HepG2 (cell line): ENCODE results near the gene KCNAB2. TPM values are rescaled to one million over a fixed set of nuclear protein-coding genes. Genes with fewer than 3 reads are reported as not detected.
A peak's percentile ranks its signal among the peaks of the same experiment; 100 is the strongest.

ENCODE experiments used
- ATAC-seq: fragments of 200-7000 bp; cut with Tn5 transposase; 3 replicates; pipeline ENCODE4 v1.9.1; 2020; ENCODE audit warnings: mild to moderate bottlenecking, moderate library complexity
- BruUV-seq: library from RNA; stranded (reverse); fragments of 400-500 nt; replicated peaks from 2 replicates; lab custom pipeline; 2021; lab: Mats Ljungman, UMichigan
- CTCF ChIA-PET: fragments of 300-600 bp; formaldehyde crosslinking; extraction: SDS; loops from one replicate; lab custom pipeline; 2021; ENCODE audit warnings: low total read pairs, inconsistent platforms, low intra/inter-chr PET ratio; lab: Yijun Ruan, JAX
- POLR2A ChIA-PET: fragments of 350-600 bp; sonication (Branson Sonifier 250); formaldehyde crosslinking; loops from one replicate; lab custom pipeline; 2020; ENCODE audit warnings: antibody characterized with exemption, inconsistent platforms; lab: Yijun Ruan, JAX
- DNase-seq: peaks from one replicate; pipeline ENCODE4 v3.0.0-alpha.2; 2015; ENCODE audit warnings: low spot score
- FAIRE-seq: peaks from 3 replicates; lab custom pipeline; 2011; peaks lifted over from hg19 to GRCh38; lab: Jason Lieb, UNC
- H2AFZ ChIP-seq: one replicate; pipeline ENCODE4 v1.6.1; 2011; ENCODE audit warnings: low read length, inconsistent platforms
- H3K27ac ChIP-seq: fragments of 300-600 bp; 3 replicates; pipeline ENCODE4 v1.8.0; 2011; ENCODE audit warnings: mixed run types, mild to moderate bottlenecking, mixed read lengths, low read length, inconsistent platforms; ENCODE audit not compliant: insufficient read depth; ENCODE audit errors: extremely low read length
- H3K27me3 ChIP-seq, 2 experiments: fragments of 200-600 bp in 1 of 2; 2 replicates in 1 of 2; 3 replicates in 1 of 2; pipeline versions ENCODE4 v1.6.0 to v1.8.0; 2011; ENCODE audit warnings: low read length in 2 of 2, mild to moderate bottlenecking in 2 of 2, moderate library complexity in 2 of 2, inconsistent platforms in 1 of 2; ENCODE audit not compliant: insufficient read depth in 2 of 2, control insufficient read depth in 1 of 2
- H3K36me3 ChIP-seq, 2 experiments: fragments of 200-600 bp in 1 of 2; replicated peaks in 1 of 2; 2 replicates in 1 of 2; 3 replicates in 1 of 2; pipeline versions ENCODE4 v1.5.1 to v1.8.0; 2011; ENCODE audit warnings: low read length in 2 of 2, inconsistent platforms in 1 of 2; ENCODE audit not compliant: insufficient read depth in 2 of 2, control insufficient read depth in 1 of 2
- H3K4me1 ChIP-seq: 2 replicates; pipeline ENCODE4 v1.5.1; 2012; ENCODE audit warnings: low read length, inconsistent platforms; ENCODE audit not compliant: insufficient read depth
- H3K4me2 ChIP-seq: 2 replicates; pipeline ENCODE4 v1.6.0; 2011; ENCODE audit warnings: low read depth, low read length, inconsistent platforms
- H3K4me3 ChIP-seq, 3 experiments: fragments of 200-600 bp in 1 of 3; sonication (generic), shearing (Covaris generic) in 1 of 3; replicated peaks in 1 of 3; 2 replicates each; pipeline ENCODE4 v1.5.1; 2011 to 2016; ENCODE audit warnings: low read length in 3 of 3, inconsistent platforms in 2 of 3, low read depth in 2 of 3, mild to moderate bottlenecking in 2 of 3, control low read depth in 1 of 3, mixed read lengths in 1 of 3; ENCODE audit not compliant: insufficient read depth in 1 of 3
- H3K79me2 ChIP-seq: one replicate; pipeline ENCODE4 v1.6.1; 2011; ENCODE audit warnings: low read length, inconsistent platforms; ENCODE audit not compliant: insufficient read depth
- H3K9ac ChIP-seq: 2 replicates; pipeline ENCODE4 v1.6.0; 2011; ENCODE audit warnings: mild to moderate bottlenecking, low read depth, low read length, inconsistent platforms; ENCODE audit not compliant: insufficient read depth
- H3K9me3 ChIP-seq: 2 replicates; pipeline ENCODE4 v1.5.1; 2012; ENCODE audit warnings: mild to moderate bottlenecking, low read length
- H4K20me1 ChIP-seq: 2 replicates; pipeline ENCODE4 v1.6.0; 2011; ENCODE audit warnings: inconsistent platforms, mild to moderate bottlenecking, low read length, moderate library complexity; ENCODE audit not compliant: insufficient read depth
- GABPB1 ChIP-seq: IDR thresholded peaks from 2 replicates; pipeline ENCODE4 v1.6.1; 2016; ENCODE audit warnings: mild to moderate bottlenecking, missing genetic modification reagents, moderate library complexity, missing compliant biosample characterization
- MAX ChIP-seq: IDR thresholded peaks from 2 replicates; pipeline ENCODE4 v1.6.1; 2012; ENCODE audit warnings: inconsistent platforms
- MNT ChIP-seq: fragments of 450-650 bp; IDR thresholded peaks from 2 replicates; pipeline ENCODE4 v1.6.1; 2016
- SUZ12 ChIP-seq: fragments of 150-350 bp; IDR thresholded peaks from 2 replicates; pipeline ENCODE4 v1.6.1; 2014; ENCODE audit warnings: low read depth, low read length
- ZNF441 ChIP-seq: sonication (generic); formaldehyde crosslinking; IDR thresholded peaks from 2 replicates; pipeline ENCODE4 v1.7.0; 2021; ENCODE audit warnings: missing genetic modification reagents, borderline replicate concordance
- WGBS: methylation state at CpG from one replicate; pipeline ENCODE4 v1.1.6; 2017; ENCODE audit warnings: low lambda C conversion rate; 5-methylcytosine and 5-hydroxymethylcytosine counted together
- in situ Hi-C: cut with HindIII; loops from 2 replicates; pipeline ENCODE4 v1.10.0; 2017; ENCODE audit warnings: low pct_unique_long_range_greater_than_20kb; ENCODE audit not compliant: extremely low pct_ligation_motif_present
- intact Hi-C: fragments of 100-400 bp; cut with micrococcal nuclease; formaldehyde crosslinking; loops from one replicate; pipeline ENCODE4 v1.10.0; 2022; ENCODE audit not compliant: unreplicated experiment
- polyA plus RNA-seq, 8 experiments: library from polyadenylated mRNA; depleted of rRNA in 3 of 8; stranded (reverse) in 7 of 8; unstranded in 1 of 8; fragments of >200 nt; fragmentation: Illumina TruSeq in 4 of 8; extraction: Trizol in 4 of 8; gene quantifications; 2 replicates each; pipeline versions ENCODE4 v1.2.1 to v1.2.3, GENCODE V29; 2011 to 2016; ENCODE audit warnings: low read depth in 4 of 8, missing spikeins in 1 of 8, mixed read lengths in 1 of 8; ENCODE audit not compliant: insufficient read depth in 1 of 8
- total RNA-seq, 5 experiments: library from RNA; depleted of rRNA; stranded (reverse); fragments of >200 nt; fragmentation: Illumina TruSeq; extraction: Trizol; gene quantifications; 2 replicates each; pipeline ENCODE4 v1.2.3, GENCODE V29; 2016; ENCODE audit warnings: low read depth in 1 of 5

KCNAB2 gene
- total and polyA plus RNA-seq, 2 of the 13 experiments (the other 11 are each of a cell fraction or from before 2014, with no cell fraction given) = 6.2 to 8.8 TPM

GRCh38 chr1:6127587-6128163 lies 82.0 kb downstream of the KCNAB2 start:
- Histone ChIP-seq H4K20me1 (no peaks in the 10 kb centered on the region), H3K36me3 (no peaks in the 10 kb centered on the region), H2AFZ (no peak overlapping the region), H3K27ac (no peak overlapping the region), H3K27me3 (peaks cover 4 to 22% of the 10 kb centered on the region in 2 experiments; a peak in 3 of 5 replicates), H3K9ac (no peak overlapping the region), H3K4me1 (peaks cover 23% of the 10 kb centered on the region), H3K4me2 (no peak overlapping the region), H3K79me2 (no peaks in the 10 kb centered on the region), H3K9me3 (peaks cover 8% of the 10 kb centered on the region), H3K4me3 (no peak overlapping the region)
- CTCF ChIA-PET = no interaction called here
- FAIRE-seq = no peak
- TF ChIP-seq ZNF441 (CRISPR knock-in tag) (no peak), MNT (peak; percentile 34; the same call in 1 of the 2 replicates), MAX (0 out of 2 replicates have a peak, but pooled peaks have one; percentile 18), GABPB1 (CRISPR knock-in tag) (peak; percentile 31; the same call in 1 of the 2 replicates), SUZ12 (no peak)
- WGBS = 63% methylated on average over 40 of the region's 41 CpGs
- DNase-seq = no peak
- no TSS peak for BruUV-seq
- POLR2A ChIA-PET = no interaction called here
- in situ Hi-C loops = no loop called here
- ATAC-seq = peak; percentile 16; the same call in 2 of the 3 replicates
- intact Hi-C loops = no loop called here
